GM18907 (cell line): ENCODE results near the gene SNX32.

ENCODE experiments used
- ATAC-seq: cut with Tn5 transposase; IDR thresholded peaks from one replicate; pipeline ENCODE4 v1.9.1; 2021; ENCODE audit warnings: mild to moderate bottlenecking, moderate library complexity; ENCODE audit not compliant: unreplicated experiment

The SNX32 gene

DNA sequence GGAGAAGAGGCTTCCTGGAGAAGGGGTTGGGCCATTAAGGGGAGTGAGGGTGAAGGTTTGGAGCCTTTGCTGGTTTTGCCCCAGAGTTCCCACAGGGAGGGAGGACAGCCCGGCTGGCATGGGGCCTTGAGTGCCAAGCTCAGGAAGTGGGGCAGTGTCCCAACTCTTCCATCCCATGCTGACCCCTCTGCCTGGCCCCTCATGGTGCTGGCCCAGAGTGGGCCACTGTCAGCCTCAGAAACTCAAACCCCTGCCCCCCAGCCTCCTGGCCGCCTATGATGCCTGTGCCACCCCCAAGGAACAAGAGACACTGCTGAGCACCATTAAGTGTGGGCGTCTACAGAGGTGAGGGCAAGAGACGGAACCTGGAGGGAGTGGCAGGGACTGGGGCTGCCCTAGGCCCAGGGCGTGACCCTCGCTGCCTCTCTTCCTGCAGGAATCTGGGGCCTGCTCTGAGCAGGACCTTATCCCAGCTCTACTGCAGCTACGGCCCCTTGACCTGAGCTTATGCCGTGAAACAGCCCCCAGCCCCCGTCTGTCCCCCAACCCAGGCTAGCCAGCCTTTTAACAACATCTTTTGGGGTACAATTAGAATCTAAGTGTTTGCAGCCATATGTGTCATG lies 31.9 kb downstream of the SNX32 start:
- ATAC-seq = no peak

DNA sequence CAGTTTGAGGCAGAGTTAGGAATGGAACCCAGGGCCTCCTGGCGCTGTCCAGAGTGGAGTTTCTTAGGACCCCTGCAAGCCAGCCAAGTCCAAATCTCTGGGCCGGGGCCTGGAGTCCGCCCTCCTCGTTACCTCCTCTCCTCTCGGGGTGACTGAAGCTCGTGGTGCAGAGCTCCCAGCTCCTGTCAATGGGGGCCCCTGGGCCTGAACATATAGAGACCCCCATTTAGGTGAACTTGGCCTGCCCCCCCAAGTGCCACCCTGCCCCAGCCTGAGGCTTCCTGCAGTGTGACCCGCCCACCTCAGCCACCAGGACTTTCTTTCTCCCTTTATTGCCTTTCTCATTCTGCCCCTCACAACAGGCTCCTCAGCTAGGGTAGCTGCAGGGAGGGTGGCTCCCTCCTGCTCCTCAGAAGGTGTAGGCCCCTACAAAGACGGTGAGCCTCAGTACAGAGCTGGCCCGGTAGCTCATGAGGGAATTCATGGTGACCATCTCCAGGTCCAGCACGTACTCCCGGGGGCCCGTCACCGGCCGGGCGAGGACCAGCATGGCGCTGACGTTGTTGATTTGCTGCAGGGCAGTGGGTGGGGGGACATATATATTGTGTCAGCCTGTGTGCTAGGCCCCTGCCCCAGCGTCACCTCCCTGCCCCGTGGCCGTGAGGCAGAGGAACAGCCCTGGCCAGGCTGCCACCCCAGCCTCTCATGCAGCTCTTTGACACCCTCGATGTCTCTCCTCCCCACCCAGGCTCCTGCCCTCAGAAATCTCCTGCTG lies 32.9 kb downstream of the SNX32 start:
- no peak for ATAC-seq

DNA sequence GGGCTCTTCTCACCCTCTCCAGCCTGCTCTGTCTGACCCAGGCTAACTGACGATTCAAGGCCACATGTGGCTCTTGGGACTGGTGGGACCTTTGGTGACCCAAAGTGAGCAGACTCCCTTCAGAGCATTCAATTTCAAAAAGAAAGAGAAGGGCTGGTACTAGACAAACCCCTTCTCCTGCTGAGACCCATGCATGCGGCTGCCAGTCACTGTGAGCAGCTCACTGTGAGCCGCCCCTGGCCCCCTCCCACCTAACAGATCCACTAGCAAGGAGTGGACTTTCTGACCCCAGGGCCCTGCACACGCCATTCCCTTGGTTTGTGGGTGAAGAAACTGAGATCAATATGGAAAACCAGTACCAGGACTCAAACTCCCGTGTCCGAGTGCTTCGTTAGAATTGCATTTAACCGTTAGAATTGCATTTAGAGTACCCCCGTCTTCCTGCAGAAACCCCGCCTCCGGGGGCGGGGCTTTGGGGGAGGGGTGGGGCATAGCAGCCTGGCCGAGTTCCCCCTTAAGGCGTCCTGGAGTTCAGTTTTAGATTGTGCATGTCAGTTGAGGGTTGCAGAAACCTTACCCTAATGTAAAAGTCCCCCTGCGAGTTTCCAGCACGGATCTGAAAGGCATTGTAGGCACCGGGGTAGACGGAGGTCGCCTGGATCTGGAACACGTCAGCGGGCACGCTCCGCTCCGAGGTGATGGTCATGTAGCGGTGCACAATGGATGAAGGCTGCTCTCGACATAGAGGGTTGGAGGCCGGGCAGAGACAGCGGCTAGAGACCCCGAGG lies 33.7 kb downstream of the SNX32 start:
- no peak for ATAC-seq

DNA sequence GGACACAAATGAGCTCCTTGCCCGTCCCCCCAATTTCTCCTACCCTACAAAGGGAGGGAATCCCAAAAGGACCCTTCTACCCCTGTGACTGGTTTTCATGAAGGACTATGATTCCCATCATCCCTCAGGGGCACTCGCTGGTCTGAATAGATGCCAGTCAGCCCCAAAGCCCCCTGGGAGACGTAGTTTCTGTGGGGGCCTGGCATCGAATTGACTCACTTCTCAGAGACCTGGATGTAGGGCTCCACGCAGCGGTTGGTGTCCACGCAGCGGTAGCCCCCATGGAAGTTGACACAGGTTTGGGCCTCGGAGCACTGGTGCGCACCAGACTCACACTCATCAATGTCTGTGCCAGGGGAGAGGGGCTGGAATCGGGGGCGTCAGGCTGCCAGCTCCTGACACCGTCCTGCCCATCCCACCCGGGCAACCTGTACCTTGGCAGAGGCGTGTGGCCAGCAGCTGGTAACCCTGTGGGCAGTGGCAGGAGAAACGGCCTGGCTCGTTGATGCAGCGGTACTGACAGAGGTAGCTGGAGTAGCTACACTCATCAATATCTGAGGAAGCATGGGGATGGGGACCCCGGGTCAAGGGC lies 34.4 kb downstream of the SNX32 start:
- ATAC-seq = no peak

DNA sequence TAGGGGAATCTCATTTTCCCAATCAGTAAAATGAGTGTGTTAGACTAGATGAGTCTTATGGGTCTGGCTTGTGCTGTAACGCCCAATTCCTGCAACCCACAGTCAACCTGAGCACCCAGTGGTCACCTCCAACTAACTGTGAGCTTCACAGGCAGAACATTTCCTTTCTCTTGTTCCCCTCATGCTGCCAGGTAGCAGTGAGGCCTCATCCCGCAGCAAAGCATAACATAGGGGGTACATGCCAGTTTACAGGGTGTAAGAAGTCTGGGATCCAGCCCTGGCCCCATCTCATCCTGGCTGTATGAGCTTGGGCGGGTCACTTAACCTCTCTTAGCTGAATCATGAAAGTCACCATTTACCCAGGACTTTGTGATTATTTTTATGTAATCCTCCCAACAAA lies 35.1 kb downstream of the SNX32 start:
- ATAC-seq = no peak

DNA sequence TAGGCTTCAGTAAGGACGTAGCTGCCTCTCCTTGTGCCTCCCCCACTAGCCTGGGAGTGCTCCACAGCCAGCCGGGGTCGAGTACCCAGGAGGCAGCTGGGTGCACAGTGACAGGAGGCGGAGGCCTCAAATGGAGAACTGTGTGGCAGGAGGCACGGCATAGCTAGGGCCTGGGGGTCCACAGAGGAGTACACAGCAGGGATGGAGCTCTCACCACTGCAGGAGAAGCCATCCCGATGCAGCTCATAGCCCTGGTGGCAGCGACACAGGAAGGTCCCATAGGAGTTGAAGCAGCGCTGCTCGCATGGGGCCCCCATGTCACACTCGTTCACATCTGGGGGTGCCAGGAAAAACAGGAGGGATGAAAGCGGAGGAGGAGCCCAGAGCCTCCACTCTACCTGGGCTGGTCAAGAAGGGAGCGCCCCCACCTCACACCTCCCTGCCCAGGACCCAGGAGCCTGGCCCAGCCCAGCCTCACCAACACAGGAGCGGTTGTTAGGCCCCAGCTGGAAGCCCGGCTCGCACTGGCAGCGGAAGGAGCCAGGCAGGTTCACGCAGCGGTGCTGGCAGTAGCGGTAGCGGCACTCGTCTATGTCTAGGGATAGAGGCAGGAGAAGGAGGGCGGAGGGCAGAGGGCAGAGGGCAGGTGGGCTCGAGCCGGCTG lies 36.0 kb downstream of the SNX32 start:
- no peak for ATAC-seq

DNA sequence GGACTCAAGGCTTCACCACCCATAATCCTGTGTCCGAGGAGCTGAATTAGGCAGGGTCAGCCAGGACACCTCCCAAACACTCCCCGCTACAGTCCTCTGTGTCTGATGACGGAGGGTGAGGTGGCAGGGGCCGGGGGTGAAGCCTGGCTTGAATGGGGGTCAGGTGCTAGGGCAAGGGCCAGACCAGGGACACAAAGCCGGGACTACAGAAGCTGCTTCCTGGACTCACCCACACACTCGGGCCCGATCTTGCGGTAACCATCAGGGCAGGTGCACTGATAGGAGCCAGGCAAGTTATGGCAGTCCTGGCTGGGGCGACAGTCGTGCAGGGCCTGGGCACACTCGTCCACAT lies 36.5 kb downstream of the SNX32 start:
- ATAC-seq = no peak

DNA sequence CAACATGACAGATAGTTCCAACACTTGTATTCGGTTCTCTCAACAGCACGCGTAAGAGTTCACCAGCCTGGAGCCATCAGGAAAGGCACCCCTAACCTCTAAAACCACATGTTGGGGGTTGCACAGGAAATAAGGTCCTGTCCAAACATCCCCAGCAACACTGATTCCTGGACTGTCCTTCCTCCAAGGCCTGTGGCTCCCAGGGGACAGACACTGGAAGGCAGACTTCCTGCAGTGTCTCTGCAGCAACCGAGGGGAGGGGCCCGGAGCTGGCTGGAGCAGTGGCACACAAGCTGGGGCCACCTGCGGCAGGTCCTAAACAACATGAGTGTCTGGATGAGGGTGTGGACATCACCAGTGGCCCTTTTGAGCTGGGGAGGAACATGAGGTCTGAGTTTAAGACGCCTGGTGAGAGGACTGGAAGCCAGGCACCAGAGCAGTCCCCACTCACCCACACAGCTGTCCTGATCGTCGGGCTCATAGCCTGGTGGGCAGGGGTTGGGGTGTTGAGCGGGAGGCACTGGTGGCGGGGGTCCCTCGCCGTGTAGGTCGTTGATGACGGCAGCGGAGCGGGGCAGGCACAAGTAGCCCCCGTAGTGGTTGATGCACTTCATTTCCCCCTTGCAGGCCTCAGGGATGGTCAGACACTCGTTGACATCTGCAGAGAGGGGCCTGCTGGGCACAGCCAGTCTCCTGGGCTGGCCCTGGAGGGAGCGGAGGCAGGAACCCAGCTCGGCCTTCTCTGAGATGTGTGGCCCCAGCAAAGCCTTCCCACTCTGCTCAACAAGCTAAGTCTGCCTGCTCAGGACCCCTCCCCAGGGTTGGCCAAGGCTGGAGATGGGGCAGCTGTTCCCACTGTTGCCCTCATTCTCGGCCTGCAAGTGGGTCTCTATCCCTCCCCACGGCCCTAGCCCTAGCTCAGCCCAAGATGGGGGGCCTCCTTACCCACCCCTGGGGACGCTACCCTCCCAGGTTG lies 37.2 kb downstream of the SNX32 start:
- ATAC-seq = no peak

DNA sequence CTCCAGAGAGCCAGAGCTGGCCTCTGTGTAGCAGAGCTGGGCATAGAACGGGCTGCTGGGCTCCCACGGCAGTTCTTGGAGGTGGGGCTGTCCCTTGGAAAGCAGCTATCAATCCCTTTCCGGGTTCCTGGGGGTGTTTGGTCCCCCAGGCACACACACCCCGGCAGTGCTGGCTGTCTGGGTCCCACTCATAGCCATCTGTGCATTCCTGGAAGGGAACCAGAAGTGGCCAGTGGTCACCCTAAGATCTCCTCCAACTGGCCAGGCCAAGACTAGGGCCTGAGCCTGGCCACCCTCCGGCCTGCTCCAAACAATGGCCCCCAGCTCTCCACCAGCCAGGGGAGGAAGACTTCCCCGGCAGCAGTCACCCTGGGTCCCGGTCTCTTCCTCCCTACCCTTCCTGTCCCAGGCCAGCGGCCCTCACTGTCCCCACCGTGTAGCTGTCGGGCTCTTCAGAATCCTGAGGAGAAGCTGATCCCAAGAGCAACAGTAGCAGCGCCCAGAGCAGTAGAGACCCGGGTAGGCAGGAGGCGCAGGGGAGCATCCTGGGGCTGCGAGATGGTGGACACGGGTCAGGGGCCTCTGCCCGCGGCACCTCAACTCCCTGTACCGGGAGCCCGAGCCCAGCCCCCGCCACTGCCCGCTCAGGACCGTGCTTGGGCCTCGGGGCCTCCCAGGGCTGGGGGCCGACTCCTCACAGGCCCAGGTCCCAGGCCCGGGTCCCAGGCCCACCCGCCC lies 38.2 kb downstream of the SNX32 start:
- ATAC-seq = no peak

DNA sequence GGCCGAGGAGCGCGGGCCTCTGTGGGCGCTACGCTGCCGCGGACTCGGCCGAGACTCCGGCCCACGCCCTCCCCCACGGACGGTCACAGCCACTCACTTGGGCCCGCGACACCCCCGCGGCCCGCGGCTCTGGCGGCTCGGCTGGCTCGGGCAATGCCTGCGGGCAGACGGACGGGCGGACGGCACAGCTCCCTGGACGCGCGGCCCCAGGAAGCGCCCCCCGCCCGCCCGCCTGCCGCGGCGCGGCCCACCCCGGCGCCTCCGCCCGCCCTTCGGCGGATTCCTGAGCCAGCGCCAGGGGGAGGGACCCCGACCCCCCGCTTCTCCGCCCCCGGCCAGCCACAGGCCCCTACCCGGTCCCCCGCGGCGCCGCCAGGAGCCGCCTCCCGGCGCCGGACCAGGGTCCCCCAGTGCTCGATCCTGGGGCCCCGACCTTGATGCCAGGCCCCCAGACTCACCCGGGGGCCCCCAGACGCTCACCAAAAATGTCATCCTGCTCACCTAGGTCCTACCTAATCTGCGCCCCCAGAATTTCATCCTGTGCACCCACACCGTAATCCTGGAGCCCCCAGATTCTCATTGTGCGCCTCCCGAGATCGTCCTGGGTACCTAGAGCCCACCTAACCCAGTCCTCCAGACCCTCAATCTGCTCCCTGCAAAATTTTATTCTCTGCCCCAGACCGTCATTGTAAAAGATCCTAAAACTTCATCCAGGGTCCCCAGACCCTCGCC lies 39.0 kb downstream of the SNX32 start, which contains the start of gene EFEMP2:
EFEMP2 (minus strand) TSS at position 215 of the 732 bp plus-strand sequence. CDS start 446 bp downstream, outside the sequence.
- no peak for ATAC-seq

DNA sequence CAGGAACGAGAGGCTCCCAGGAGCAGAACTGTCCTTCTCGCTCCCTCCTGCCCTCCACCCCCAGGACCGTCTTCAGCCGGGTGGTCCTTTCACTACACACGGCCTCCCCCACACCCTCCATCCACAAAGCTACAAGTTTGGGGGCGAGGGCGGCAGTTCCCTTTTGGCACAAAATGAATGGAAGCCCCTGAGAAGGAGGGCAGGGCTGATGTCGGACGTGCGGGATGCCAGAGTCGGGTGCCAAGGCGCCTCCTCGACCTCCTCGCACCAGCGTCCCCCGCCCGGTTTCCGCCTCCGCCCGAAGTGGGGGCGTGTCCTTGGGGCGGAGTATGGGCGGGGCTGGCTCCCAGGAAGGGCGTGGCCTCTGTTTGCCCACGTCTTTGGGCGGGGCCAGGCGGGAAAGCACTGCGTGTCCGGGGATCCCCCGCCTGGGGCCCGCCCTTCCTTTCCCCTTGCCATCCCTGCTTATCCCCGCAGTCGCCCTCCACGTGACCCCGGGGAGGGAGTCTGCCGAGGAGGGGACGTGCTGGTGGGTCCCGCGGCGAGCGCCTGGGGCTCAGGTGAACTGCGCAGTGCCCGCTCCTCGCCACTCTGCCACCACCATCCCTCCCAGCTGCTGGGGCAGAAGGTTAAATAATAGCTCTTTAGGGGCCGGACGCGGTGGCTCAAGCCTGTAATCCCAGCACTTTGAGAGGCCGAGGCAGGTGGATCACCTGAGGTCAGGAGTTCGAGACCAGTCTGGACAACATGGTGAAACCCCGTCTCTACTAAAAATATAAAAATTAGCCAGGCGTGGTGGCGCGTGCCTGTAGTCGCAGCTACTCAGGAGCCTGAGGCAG lies 39.8 kb downstream of the SNX32 start:
- ATAC-seq = peak; percentile 61

DNA sequence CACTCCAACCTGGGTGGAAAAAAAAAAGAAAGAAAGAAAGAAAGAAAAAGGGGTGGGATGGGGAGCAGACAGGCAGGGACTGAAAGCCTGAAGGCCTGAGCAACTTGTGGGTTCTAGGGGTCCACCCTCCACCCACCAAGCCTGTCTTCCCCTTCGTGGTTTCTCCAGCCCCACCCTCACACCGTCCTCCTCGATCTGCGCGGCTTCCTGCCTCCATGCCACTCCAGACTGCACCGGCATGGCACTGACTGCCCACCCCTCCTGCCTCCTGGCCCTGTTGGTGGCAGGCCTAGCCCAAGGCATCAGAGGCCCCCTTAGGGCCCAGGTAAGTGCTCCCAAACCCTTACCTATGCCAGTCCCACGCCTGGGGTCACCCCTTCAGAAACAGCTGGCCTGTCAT lies 45.9 kb downstream of the SNX32 start, which contains the start of gene CTSW:
CTSW (plus strand) TSS at position 221 of the 400 bp plus-strand sequence; CDS start at position 239, 18 bp downstream.
- ATAC-seq = no peak

DNA sequence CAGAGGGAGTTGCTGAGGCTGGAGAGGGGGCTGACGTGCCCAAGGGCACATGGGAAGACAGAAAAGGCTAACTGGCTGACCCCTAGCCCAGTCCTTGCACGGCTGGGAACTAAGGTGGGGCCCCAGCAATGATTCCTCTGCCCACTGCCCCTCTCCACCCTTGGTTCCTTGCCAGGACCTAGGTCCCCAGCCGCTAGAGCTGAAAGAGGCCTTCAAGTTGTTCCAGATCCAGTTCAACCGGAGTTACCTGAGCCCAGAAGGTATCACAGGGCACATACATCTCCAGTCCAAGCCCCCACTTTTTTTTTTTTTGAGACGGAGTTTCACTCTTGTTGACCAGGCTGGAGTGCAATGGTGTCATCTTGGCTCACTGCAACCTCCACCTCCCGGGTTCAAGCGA lies 46.3 kb downstream of the SNX32 start:
- no peak for ATAC-seq

DNA sequence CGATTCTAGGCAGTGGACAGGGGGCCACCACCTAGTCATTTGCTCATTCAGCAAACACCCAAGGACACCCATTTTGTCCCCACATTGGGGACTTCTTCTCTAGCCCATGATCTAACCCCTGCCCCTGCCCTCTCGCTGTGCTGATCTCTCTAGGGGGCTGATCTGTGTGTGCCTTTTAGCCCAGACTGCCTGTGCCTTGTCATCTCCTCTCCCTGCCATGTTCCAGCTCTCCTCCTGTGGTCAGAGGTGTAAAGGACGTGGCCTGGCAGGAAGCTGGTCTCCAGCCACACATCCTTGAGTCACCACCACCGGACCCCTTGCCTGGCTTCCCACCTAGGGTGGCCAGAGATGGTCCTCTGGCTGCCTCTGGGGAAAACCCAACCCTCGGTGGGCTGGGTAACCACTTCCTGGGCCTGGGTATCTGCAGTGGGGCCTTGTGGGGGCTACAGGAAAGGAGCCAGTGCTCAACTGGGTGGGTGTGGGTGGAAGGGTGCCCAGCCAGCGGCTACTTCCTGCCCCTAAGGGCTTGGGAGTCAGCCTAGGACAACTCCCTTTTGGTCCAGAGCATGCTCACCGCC lies 47.2 kb downstream of the SNX32 start:
- ATAC-seq = no peak

DNA sequence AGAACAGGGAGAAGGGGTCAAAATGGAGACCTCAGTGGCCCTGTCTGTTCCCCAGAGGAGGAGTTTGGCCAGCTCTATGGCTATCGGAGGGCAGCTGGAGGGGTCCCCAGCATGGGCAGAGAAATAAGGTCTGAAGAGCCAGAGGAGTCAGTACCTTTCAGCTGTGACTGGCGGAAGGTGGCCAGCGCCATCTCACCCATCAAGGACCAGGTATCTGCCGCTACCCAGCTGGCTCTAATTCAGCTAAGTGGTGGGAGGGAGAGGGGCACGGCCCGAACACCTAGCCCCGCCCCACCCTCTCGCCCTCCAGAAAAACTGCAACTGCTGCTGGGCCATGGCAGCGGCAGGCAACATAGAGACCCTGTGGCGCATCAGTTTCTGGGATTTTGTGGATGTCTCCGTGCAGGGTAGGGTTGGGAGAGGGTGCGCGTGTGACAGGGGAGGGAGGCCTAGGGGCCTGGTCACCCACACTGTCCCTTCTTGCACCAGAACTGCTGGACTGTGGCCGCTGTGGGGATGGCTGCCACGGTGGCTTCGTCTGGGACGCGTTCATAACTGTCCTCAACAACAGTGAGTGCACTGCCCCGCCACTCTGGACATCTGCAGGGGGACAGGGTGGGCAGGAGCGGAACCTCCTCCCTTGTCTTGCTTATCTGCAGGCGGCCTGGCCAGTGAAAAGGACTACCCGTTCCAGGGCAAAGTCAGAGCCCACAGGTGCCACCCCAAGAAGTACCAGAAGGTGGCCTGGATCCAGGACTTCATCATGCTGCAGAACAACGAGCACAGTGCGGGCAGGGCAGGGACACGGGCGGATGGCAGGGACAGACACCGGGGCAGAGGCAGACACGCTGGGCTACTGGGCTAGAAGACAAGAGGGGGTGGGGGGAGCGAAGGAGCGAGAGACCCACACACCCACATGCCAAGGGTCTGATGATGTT lies 48.6 kb downstream of the SNX32 start:
- ATAC-seq = no peak
